T-helper 17 cell (primary cell): ENCODE data around the gene GPR18. TPM values are rescaled to one million over a fixed set of nuclear protein-coding genes. Genes with fewer than 3 reads are reported as not detected.
A peak's percentile ranks its signal among the peaks of the same experiment; 100 is the strongest.

Source experiments
- ATAC-seq: fragments of 150-1000 bp; cut with Tn5 transposase; 2 replicates; pipeline ENCODE4 v1.10.0; 2021; ENCODE audit warnings: mild to moderate bottlenecking, moderate library complexity
- DNase-seq, 3 donors: peaks; one replicate each; pipeline versions ENCODE4 v3.0.0 to v3.0.0-alpha.2; 2020 to 2021
- H3K9me3 ChIP-seq: one replicate; pipeline ENCODE4 v1.7.0; 2013; ENCODE audit warnings: low read length, mild to moderate bottlenecking; ENCODE audit not compliant: control insufficient read depth, poor library complexity, severe bottlenecking
- H3K27ac Mint-ChIP-seq: one replicate; pipeline ENCODE4 v1.8.0; 2022; ENCODE audit warnings: mild to moderate bottlenecking, moderate library complexity, mixed read lengths
- H3K27me3 Mint-ChIP-seq: one replicate; pipeline ENCODE4 v1.8.0; 2022; ENCODE audit warnings: mixed read lengths
- H3K36me3 Mint-ChIP-seq: one replicate; pipeline ENCODE4 v1.8.0; 2022; ENCODE audit warnings: low read depth, mixed read lengths
- H3K4me1 Mint-ChIP-seq: one replicate; pipeline ENCODE4 v1.8.0; 2022; ENCODE audit warnings: mild to moderate bottlenecking, mixed read lengths
- H3K4me3 Mint-ChIP-seq: one replicate; pipeline ENCODE4 v1.8.0; 2022; ENCODE audit warnings: mild to moderate bottlenecking, moderate library complexity, mixed read lengths
- total RNA-seq, 4 donors: library from RNA in 2 of 4; stranded (reverse) in 2 of 4; gene quantifications; one replicate each; pipeline ENCODE4 v1.2.3 and lab custom pipeline; 2022 to 2026

Gene GPR18
- total RNA-seq, 2 donors from 2014 or later = 10.1 to 13.6 TPM

DNA sequence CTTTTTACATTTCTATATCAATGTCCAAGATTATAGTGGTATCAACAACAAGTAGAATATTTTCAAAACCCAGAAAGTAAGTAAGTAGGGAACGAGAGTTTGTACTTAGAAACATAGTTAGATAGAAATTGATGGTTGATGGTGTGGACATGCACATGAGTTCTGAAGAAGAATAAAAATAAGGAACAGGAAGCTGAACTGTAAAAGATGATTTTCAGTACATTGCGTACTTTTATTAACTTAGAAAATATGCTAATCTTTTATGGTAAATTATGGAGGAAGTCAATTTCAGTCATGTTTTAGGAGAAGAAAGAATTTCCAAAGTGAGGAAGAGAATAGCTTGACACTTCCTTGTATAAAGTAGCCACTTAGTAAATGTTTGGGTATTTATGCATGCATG is 12.3 kb upstream of the GPR18 start:
- H3K4me1 Mint-ChIP-seq = peaks cover 42% of the 10 kb centered on the region
- ATAC-seq (no peak), DNase-seq (no peak)
- no peaks in the 10 kb centered on the region for H3K27me3 Mint-ChIP-seq
- peaks cover 1% of the 10 kb centered on the region for H3K36me3 Mint-ChIP-seq
- peak overlapping the region; percentile 98 for H3K27ac Mint-ChIP-seq
- H3K9me3 ChIP-seq = no peaks in the 10 kb centered on the region
- peak overlapping the region; percentile 12 for H3K4me3 Mint-ChIP-seq

DNA sequence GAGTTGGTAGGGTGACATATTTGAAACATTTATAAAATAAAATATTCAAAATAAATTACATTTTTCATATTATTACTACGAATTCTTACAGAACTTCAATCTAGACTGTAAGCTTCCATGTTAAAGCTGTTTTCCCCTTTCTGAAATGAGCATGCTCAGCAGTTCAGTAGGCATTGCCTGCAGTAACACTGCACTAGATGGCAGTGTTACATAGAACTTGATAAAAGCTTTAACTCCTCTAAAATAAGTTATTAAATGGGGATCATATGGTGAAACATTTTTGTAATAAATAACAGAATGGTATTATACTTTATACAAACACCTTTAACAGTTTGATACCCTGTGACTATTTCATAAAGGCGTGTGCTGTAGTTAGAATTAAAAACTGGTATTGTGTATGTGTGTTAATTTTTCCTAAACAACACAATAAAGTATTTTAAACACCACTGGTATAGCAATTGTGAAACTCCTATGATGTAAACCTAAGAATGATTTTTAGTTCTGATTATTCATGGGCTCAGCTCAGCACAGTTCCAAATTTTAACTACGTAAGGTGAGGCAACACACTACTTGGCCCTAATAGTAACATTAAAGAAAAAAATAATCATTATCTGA is 11.6 kb upstream of the GPR18 start:
- peak overlapping the region; percentile 98 for H3K27ac Mint-ChIP-seq
- H3K4me1 Mint-ChIP-seq = peaks cover 40% of the 10 kb centered on the region

DNA sequence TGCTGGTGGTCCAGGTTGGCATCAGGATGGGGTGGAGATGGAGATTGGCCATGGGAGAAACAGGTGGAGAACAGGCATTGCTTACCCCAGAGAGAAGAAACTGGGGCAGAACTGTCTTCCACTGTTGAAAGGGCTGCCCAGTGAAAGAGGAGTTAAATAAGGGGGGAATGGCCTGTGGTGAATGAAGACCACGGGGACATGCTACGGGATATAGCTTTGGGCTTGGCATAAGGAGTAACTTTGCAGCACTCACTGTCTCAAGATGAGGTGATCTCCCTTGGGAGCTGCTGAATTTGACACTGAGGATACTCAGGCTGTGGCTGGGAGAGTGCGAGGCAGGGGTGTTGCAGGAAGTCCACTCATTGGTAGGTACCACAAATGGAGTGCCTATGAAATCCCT is 10.6 kb upstream of the GPR18 start:
- no peak for DNase-seq
- Mint-ChIP-seq H3K27me3 (no peaks in the 10 kb centered on the region), H3K4me3 (peak overlapping the region; percentile 36), H3K27ac (peak overlapping the region; percentile 67), H3K4me1 (peaks cover 39% of the 10 kb centered on the region), H3K36me3 (no peaks in the 10 kb centered on the region)
- no peak for ATAC-seq
- no peaks in the 10 kb centered on the region for H3K9me3 ChIP-seq

More for the DNA sequence above, 11.6 kb upstream of the GPR18 start:
- no peaks in the 10 kb centered on the region for H3K36me3 Mint-ChIP-seq
- ATAC-seq = peak; percentile 79
- H3K27me3 Mint-ChIP-seq = no peaks in the 10 kb centered on the region
- H3K4me3 Mint-ChIP-seq = no peak overlapping the region
- no peak for DNase-seq
- no peaks in the 10 kb centered on the region for H3K9me3 ChIP-seq

DNA sequence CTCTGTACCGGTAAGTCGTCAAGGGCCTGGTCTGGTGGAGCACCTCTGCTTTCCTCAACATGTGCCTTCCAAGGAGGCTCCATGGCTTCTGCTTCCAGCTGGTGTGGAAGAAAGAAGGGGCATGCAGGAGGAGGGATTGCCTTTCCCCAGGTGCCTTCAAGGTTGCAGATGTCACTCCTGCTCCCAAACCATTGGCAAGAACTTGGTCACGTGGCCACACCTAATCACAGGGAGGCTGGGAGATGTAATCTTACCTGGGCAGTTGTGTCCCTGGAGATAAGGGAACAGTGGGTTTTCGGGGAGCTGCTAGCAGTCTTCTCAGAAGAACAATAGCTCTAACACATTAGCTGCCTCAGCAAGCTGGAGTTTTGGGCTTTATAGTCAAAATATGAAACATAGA is 9.7 kb upstream of the GPR18 start:
- Mint-ChIP-seq H3K27me3 (no peaks in the 10 kb centered on the region), H3K4me3 (no peak overlapping the region), H3K4me1 (peaks cover 39% of the 10 kb centered on the region), H3K27ac (peak overlapping the region; percentile 67), H3K36me3 (no peaks in the 10 kb centered on the region)
- DNase-seq (no peak), ATAC-seq (no peak)
- no peaks in the 10 kb centered on the region for H3K9me3 ChIP-seq

DNA sequence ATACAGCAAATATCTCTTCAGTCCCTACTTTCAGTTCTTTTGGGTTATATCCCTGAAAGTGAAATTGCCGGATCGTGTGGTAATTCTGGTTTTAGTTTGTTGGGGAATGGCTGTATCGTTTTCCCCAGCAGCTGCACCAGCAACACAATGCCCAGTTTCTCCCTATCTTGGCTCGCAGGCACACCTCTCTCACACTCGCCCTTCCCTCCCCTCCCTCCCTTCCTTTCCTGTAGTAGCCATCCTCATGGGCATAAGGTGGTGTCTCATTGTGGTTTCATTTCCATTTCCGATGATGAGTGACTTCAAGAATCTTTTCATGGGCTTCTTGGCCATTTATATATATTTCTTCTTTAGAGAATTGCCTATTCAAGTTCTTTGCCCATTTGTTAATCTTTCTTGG is 8.6 kb upstream of the GPR18 start:
- DNase-seq (no peak), ATAC-seq (no peak)
- no peaks in the 10 kb centered on the region for H3K9me3 ChIP-seq
- no peak overlapping the region for H3K4me3 Mint-ChIP-seq
- H3K27me3 Mint-ChIP-seq = no peaks in the 10 kb centered on the region
- no peak overlapping the region for H3K27ac Mint-ChIP-seq
- H3K4me1 Mint-ChIP-seq = peaks cover 43% of the 10 kb centered on the region
- H3K36me3 Mint-ChIP-seq = no peaks in the 10 kb centered on the region

DNA sequence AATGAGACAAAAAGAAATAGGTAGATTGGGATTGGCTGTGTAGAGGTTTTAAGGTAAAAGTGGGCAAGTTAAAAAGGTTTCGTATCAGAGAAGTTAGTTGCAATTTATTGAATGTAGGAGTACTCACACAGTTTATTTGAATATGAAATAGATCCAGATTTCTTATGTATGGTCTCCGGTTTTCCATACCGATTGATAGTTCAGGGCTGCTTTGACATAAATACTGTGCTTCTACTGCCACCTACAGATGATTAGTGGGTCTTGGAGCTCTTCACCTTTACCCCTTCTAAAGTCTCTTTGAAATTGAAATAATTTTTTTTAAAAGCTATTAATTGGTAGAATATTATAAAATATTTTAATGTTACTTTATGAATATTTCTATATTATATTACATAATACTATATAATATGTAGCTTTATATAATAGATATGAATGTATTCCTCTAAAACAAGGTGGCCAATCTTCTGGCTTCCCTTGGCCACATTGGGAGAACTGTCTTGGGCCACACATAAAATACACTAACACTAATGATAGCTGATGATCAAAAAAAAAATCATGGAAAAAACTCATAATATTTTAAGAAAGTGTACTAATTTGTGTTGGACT is 7.7 kb upstream of the GPR18 start:
- Mint-ChIP-seq H3K27me3 (no peaks in the 10 kb centered on the region), H3K4me1 (peaks cover 43% of the 10 kb centered on the region), H3K36me3 (no peaks in the 10 kb centered on the region), H3K4me3 (peak overlapping the region; percentile 50), H3K27ac (peak overlapping the region; percentile 87)
- ATAC-seq (peak; percentile 72), DNase-seq (no peak)
- H3K9me3 ChIP-seq = no peaks in the 10 kb centered on the region

DNA sequence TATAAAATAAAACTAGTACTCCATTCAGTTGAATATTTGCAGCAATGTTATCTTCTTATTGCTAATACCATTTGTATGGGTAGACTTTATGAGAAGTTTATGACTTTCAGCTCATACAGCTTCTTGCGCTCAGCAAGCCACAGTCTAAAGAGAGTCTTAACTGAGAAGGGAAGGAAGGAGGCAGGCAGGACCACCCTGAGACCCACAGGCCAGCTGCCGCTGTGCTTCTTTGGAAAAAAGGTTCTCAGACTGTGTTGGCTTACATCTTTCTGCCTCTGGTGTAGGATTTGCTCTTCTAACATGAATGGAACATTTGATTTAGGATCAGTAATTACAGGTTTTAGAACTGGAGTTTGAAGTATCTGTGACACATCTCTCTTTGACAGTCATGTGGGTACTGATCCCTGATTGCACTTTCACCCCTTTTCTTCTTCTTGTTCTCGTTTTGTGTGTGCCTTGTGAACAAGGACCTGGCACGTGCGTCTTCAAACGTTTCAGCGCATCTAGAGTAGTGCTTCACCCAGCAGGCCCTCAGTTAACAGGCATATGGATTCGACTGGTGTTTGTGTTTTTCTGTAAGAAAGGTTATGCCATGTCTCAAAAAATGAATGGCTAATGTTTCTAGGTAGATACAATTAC is 7.1 kb upstream of the GPR18 start:
- no peaks in the 10 kb centered on the region for H3K27me3 Mint-ChIP-seq
- peak overlapping the region; percentile 50 for H3K4me3 Mint-ChIP-seq
- no peaks in the 10 kb centered on the region for H3K9me3 ChIP-seq
- no peaks in the 10 kb centered on the region for H3K36me3 Mint-ChIP-seq
- H3K27ac Mint-ChIP-seq = peak overlapping the region; percentile 87
- H3K4me1 Mint-ChIP-seq = peaks cover 40% of the 10 kb centered on the region
- DNase-seq (no peak), ATAC-seq (no peak)

DNA sequence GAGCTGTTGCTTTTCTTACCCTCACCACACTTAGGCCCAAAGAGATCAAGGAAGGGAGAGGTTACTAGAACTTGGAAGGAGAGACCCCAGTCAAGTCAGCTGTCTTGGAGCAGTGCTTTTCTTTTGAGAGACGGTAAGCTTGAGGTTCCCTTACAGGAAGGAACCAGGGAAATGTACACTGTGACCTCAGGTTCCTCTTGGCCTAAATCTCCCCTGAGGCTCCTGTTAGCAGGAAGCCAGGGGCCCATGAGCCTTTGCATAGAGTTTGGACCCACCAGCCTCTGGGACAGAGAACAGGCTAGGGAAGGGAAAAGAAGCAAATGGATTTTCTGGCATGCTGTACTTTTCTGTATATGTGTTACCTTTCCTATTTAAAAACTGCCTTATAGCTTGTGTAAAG is 5.9 kb upstream of the GPR18 start:
- Mint-ChIP-seq H3K4me1 (peaks cover 48% of the 10 kb centered on the region), H3K4me3 (peak overlapping the region; percentile 50), H3K36me3 (no peaks in the 10 kb centered on the region), H3K27ac (peak overlapping the region; percentile 87), H3K27me3 (no peaks in the 10 kb centered on the region)
- peak; percentile 71 for ATAC-seq
- no peak for DNase-seq
- no peaks in the 10 kb centered on the region for H3K9me3 ChIP-seq

DNA sequence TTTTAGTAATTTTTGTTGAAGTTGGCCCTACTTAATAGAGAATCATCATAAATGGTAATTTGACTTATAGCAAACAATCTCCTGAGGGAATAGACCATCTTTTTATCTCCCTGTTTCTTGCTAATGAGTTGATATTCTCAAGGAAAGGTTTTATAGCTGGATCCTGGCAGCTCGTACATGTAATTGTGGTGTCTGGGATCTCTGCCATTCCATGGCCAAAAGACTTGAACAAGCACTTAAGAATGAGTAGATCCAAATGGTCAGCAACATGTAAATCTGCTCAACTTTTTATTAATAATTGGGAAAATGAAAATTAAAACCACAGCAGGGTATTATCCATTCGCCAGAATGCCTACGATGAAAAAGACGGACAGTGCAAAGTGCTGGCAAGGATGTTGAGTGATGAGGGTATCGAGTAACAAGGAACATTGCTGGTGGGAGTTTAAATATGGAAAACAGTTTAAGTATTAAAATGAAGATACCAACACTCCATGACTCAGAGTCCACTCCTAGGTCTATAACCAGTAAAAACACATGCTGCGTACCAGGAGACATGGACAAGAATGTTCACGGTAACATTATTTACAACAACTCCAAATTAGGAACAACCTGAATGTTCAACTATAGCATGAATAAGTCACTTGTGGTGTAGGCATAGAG is 5.1 kb upstream of the GPR18 start:
- DNase-seq = no peak
- ATAC-seq = no peak
- Mint-ChIP-seq H3K27me3 (no peaks in the 10 kb centered on the region), H3K4me1 (peaks cover 49% of the 10 kb centered on the region), H3K27ac (peak overlapping the region; percentile 97), H3K4me3 (peak overlapping the region; percentile 50), H3K36me3 (peaks cover under 1% of the 10 kb centered on the region)
- H3K9me3 ChIP-seq = no peaks in the 10 kb centered on the region

DNA sequence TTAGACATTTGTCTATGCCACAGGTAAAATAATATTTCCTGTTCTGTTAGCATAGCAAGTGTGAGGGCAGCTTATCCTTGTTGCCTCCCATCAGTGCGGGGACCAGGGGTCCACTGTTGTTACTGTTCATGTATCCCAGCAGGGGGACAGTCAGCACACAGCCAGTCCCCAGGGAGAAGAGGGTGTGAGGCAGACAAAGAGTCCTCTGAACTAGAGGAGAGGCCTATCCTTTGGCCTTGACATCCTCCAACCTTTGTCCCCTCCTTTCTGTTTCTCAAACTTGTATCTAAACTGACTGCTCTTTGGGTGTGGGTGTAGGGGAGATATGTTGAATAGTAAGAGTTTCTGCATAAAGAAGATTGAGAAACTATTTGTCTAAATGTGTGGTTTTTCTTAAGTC is 2.9 kb upstream of the GPR18 start:
- Mint-ChIP-seq H3K27ac (peak overlapping the region; percentile 97), H3K4me3 (no peak overlapping the region), H3K36me3 (peaks cover 2% of the 10 kb centered on the region), H3K27me3 (no peaks in the 10 kb centered on the region), H3K4me1 (peaks cover 56% of the 10 kb centered on the region)
- DNase-seq (no peak), ATAC-seq (no peak)
- no peaks in the 10 kb centered on the region for H3K9me3 ChIP-seq

DNA sequence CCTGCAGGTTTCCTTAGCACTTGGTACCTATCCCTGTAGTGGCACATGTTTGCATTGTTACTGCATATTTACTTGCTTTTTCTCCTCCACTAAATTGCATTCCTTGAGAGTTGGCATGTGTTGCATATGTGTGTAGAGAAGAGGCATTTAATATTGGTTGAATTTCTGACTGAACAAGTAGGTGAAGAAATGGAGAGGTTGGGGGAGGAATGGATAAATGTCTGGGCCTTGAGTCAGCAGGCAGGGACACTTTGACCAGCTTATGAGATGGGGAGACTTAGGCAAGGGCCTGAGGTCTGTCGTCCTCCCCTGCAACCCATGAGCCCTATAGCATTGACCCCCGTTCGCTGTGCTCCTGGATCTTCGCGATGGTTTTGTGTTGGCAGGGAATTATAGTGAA is 2.0 kb upstream of the GPR18 start:
- DNase-seq (no peak), ATAC-seq (no peak)
- Mint-ChIP-seq H3K4me3 (peak overlapping the region; percentile 95), H3K27me3 (no peaks in the 10 kb centered on the region), H3K4me1 (peaks cover 54% of the 10 kb centered on the region), H3K36me3 (peaks cover 6% of the 10 kb centered on the region), H3K27ac (peak overlapping the region; percentile 97)
- H3K9me3 ChIP-seq = no peaks in the 10 kb centered on the region

DNA sequence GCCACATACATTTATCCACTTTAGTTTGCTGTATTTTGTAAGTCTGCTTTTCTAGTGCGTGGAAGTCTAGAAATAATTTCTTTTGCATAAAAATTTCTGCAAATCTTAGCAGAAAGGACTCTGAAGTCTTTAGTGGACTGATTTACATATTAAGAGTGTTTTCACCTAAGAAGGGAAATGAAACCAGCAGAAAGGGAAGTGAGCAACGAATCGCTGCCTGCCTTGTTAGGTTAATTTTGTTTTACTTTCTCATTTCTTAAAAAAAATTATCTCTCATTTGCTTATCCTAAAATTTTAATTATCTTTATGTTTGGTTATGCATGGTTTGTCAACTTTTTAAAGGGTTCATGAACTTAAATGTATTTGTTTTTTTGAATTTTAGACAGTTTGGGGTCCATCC is 767 bp upstream of the GPR18 start:
- DNase-seq (no peak), ATAC-seq (peak; percentile 63)
- Mint-ChIP-seq H3K27me3 (no peaks in the 10 kb centered on the region), H3K27ac (peak overlapping the region; percentile 97), H3K4me3 (peak overlapping the region; percentile 95), H3K4me1 (peaks cover 51% of the 10 kb centered on the region), H3K36me3 (peaks cover 12% of the 10 kb centered on the region)
- no peaks in the 10 kb centered on the region for H3K9me3 ChIP-seq

DNA sequence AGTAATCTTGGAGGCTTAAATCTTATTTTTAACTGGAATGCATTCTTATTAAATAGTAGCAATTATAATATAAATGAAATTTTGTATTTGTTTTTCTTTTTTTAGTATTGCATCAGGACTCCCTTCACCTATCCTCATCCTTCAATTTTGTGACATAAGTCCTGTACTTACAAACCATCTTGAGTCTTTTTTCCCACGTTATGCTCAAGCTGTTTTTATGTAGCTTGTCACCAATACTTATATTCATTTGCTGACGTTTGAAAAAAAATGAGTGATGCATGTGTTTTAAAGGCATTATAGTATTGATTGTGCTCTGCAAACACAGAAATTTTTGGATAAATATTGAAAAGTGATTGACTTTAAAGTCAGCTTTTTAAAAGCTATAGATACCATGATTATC is 888 bp downstream of the GPR18 start:
- peak overlapping the region; percentile 97 for H3K27ac Mint-ChIP-seq
- no peaks in the 10 kb centered on the region for H3K9me3 ChIP-seq
- ATAC-seq (no peak), DNase-seq (no peak)
- peak overlapping the region; percentile 82 for H3K4me3 Mint-ChIP-seq
- peaks cover 43% of the 10 kb centered on the region for H3K4me1 Mint-ChIP-seq
- peaks cover 12% of the 10 kb centered on the region for H3K36me3 Mint-ChIP-seq
- H3K27me3 Mint-ChIP-seq = no peaks in the 10 kb centered on the region
